Right ventricle myocardium inferior (tissue), 1 donor: ENCODE data around the gene LRRC38. TPM values are rescaled to one million over a fixed set of nuclear protein-coding genes. Genes with fewer than 3 reads are reported as not detected.
"Not testable (repeated sequence)": the region's sequence is repeated elsewhere in the genome, so short reads cannot be mapped to it uniquely, and the experiment has no call there.

ENCODE experiments used
- ATAC-seq: fragments of 200-7000 bp; cut with Tn5 transposase; one replicate; pipeline ENCODE4 v1.9.1; 2020; ENCODE audit warnings: mild to moderate bottlenecking, moderate library complexity
- DNase-seq: peaks from one replicate; pipeline ENCODE4 v3.0.0; 2021; ENCODE audit errors: missing footprints
- intact Hi-C: fragments of 100-400 bp; cut with DNase I; formaldehyde crosslinking; loops from one replicate; pipeline ENCODE4 v1.11.0; 2022
- long read RNA-seq: library from polyadenylated mRNA; unstranded; transcript quantifications from one replicate; pipeline ENCODE4 v2.0.0, GENCODE V29; 2021
- total RNA-seq: library from RNA; stranded (reverse); fragmentation: NEBNext Ultra II Directional; extraction: Animal tissue kit (Norgen Biotek cat#: 25700); gene quantifications from one replicate; pipeline ENCODE4 v1.2.1, GENCODE V29; 2021
- donor health status: DM: no; HTN: yes; CAD: no; lungs with severe emphysema.

Gene LRRC38
- 0.38 TPM for total RNA-seq
- long read RNA-seq, partial matches to known transcripts: 0 of 1 reads
- long read RNA-seq, other reads (novel, unspliced or antisense): 0 of 1 reads

GRCh38 chr1:13513895-13514546 is at the start of gene LRRC38:
TSS of gene LRRC38 (minus strand) at chr1:13514003. CDS start at chr1:13513593, 410 bp downstream.
- intact Hi-C loops: no loop called here
- DNase-seq (no peak), ATAC-seq (peak; percentile 36)

- intact Hi-C loops, ATAC-seq, DNase-seq: not testable (repeated sequence)
These were observed 49.2 kb upstream of the LRRC38 start for GRCh38 chr1:13562981-13563380.

- no peak for DNase-seq
- no peak for ATAC-seq
- intact Hi-C loops: no loop called here
These were observed 46.7 kb upstream of the LRRC38 start for GRCh38 chr1:13560541-13560940.

GRCh38 chr1:13556224-13556764 is 42.5 kb upstream of the LRRC38 start:
- ATAC-seq (no peak), DNase-seq (no peak)
- intact Hi-C loops: no loop called here

GRCh38 chr1:13554798-13555197 is 41.0 kb upstream of the LRRC38 start:
- ATAC-seq: no peak
- DNase-seq: no peak
- intact Hi-C loops: no loop called here

GRCh38 chr1:13550663-13551062 is 36.9 kb upstream of the LRRC38 start:
- DNase-seq (no peak), ATAC-seq (no peak)

GRCh38 chr1:13549521-13549920 is 35.7 kb upstream of the LRRC38 start:
- DNase-seq (no peak), ATAC-seq (no peak)
- intact Hi-C loops: no loop called here

More at GRCh38 chr1:13550663-13551062, 36.9 kb upstream of the LRRC38 start:
- intact Hi-C loops: no loop called here

- DNase-seq: no peak
- intact Hi-C loops: no loop called here
- no peak for ATAC-seq
These were observed 35.2 kb upstream of the LRRC38 start for GRCh38 chr1:13549021-13549420.

GRCh38 chr1:13548281-13548680 is 34.5 kb upstream of the LRRC38 start:
- ATAC-seq: no peak
- no peak for DNase-seq
- intact Hi-C loops: no loop called here

- intact Hi-C loops: no loop called here
These were observed 33.0 kb upstream of the LRRC38 start for GRCh38 chr1:13546791-13547190.

GRCh38 chr1:13544221-13544556 is 30.4 kb upstream of the LRRC38 start:
- DNase-seq (no peak), ATAC-seq (no peak)
- intact Hi-C loops: loop anchor here (1.0 to 5.0 kb wide), 4 partner anchors 38 to 75 kb away; partner anchors contain the start of gene PDPN

More at GRCh38 chr1:13546791-13547190, 33.0 kb upstream of the LRRC38 start:
- DNase-seq: no peak
- no peak for ATAC-seq

GRCh38 chr1:13543451-13544220 is 29.8 kb upstream of the LRRC38 start:
- intact Hi-C loops: loop anchor here (1.0 to 5.0 kb wide), 4 partner anchors 39 to 74 kb away; partner anchors contain the start of gene PDPN
- DNase-seq (no peak), ATAC-seq (peak; percentile 75)

GRCh38 chr1:13541435-13542215 is 27.8 kb upstream of the LRRC38 start:
- ATAC-seq (no peak), DNase-seq (no peak)
- intact Hi-C loops: loop anchor here (5.0 kb wide), 1 partner anchor 41 kb away; the partner anchor contains the start of gene PDPN

- DNase-seq (no peak), ATAC-seq (peak; percentile 83)
- intact Hi-C loops: loop anchor here (5.0 kb wide), 1 partner anchor 41 kb away; the partner anchor contains the start of gene PDPN
These were observed 27.1 kb upstream of the LRRC38 start for GRCh38 chr1:13540866-13541265.

- intact Hi-C loops: loop anchor here (5.0 kb wide), 1 partner anchor 43 kb away; the partner anchor contains the start of gene PDPN
- DNase-seq: no peak
These were observed 25.9 kb upstream of the LRRC38 start for GRCh38 chr1:13539683-13540082.

GRCh38 chr1:13538832-13539231 is 25.0 kb upstream of the LRRC38 start:
- intact Hi-C loops: no loop called here
- no peak for ATAC-seq
- no peak for DNase-seq

More at GRCh38 chr1:13539683-13540082, 25.9 kb upstream of the LRRC38 start:
- no peak for ATAC-seq

GRCh38 chr1:13536571-13536970 is 22.8 kb upstream of the LRRC38 start:
- no peak for DNase-seq
- intact Hi-C loops: no loop called here
- no peak for ATAC-seq

- DNase-seq: no peak
- ATAC-seq: peak; percentile 97
- intact Hi-C loops: no loop called here
These were observed 21.4 kb upstream of the LRRC38 start for GRCh38 chr1:13535227-13535626.

GRCh38 chr1:13528320-13528719 is 14.5 kb upstream of the LRRC38 start:
- peak; percentile 65 for ATAC-seq
- intact Hi-C loops: loop anchor here (5.0 kb wide), 1 partner anchor 41 kb away; no protein-coding TSS in a partner anchor
- no peak for DNase-seq
